Adrenal gland (tissue), 12 donors: ENCODE results near the gene SERPINE2. TPM values are rescaled to one million over a fixed set of nuclear protein-coding genes. Genes with fewer than 3 reads are reported as not detected.

Experiments used
- DNase-seq, 7 donors: peaks; one replicate each; pipeline ENCODE4 v3.0.0-alpha.2; 2019 to 2020
- H3K27ac ChIP-seq, 5 donors: fragments of 200-600 bp; sonication (generic) in 4 of 5; 1 replicate in 3 of 5; 2 replicates in 2 of 5; pipeline versions ENCODE4 v1.5.1 to v1.8.0; 2016 to 2020; ENCODE audit warnings: mild to moderate bottlenecking in 1 of 5
- H3K27me3 ChIP-seq: fragments of 200-600 bp; 2 replicates; pipeline ENCODE4 v1.8.0; 2021
- H3K36me3 ChIP-seq, 2 donors: fragments of 200-600 bp; replicated peaks in 1 of 2; 1 replicate in 1 of 2; 2 replicates in 1 of 2; pipeline versions ENCODE4 v1.5.1 to v1.8.0; 2018 to 2022
- H3K4me1 ChIP-seq, 2 donors: fragments of 200-600 bp; replicated peaks in 1 of 2; 1 replicate in 1 of 2; 2 replicates in 1 of 2; pipeline versions ENCODE4 v1.5.1 to v1.8.0; 2018 to 2021
- H3K4me3 ChIP-seq, 4 donors: fragments of 200-600 bp; sonication (generic) in 3 of 4; one replicate each; pipeline ENCODE4 v1.5.1; 2016 to 2018
- H3K9me3 ChIP-seq, 3 donors: fragments of 200-600 bp; sonication (generic) in 1 of 3; replicated peaks in 1 of 3; 1 replicate in 2 of 3; 2 replicates in 1 of 3; pipeline versions ENCODE4 v1.5.1 to v1.8.0; 2016 to 2021
- POLR2A ChIP-seq, 2 donors: fragments of 450-650 bp; IDR thresholded peaks; one replicate each; pipeline ENCODE4 v1.6.1; 2017; ENCODE audit warnings: antibody characterized with exemption in 2 of 2, mild to moderate bottlenecking in 2 of 2, moderate library complexity in 1 of 2
- WGBS, 4 donors: extraction: QIAGEN DNeasy Blood & Tissue Kit in 2 of 4; methylation state at CpG; one replicate each; pipeline versions ENCODE4 v1.1.5 to v1.1.7; 2013 to 2017; 5-methylcytosine and 5-hydroxymethylcytosine counted together
- intact Hi-C, 2 donors: fragments of 100-400 bp; cut with DNase I; formaldehyde crosslinking; loops; one replicate each; pipeline versions ENCODE4 v1.14.1 to v1.15.0; 2022 to 2023
- polyA plus RNA-seq, 3 donors: library from polyadenylated mRNA; stranded (reverse); fragments of 200-250 nt in 2 of 3; fragments of 350-450 nt in 1 of 3; fragmentation: Illumina TruSeq in 1 of 3; extraction: RNeasy Lipid Tissue Mini Kit (QIAGEN cat#74804) in 1 of 3; gene quantifications; one replicate each; pipeline ENCODE4 v1.2.3, GENCODE V29; 2013 to 2014
- total RNA-seq, 9 donors: library from RNA; depleted of rRNA in 4 of 9; stranded (reverse); fragments of >200 nt in 4 of 9; fragments of 120-200 nt in 1 of 9; fragmentation: NEBNext Ultra II Directional in 1 of 9; extraction: Animal tissue kit (Norgen Biotek cat#: 25700) in 1 of 9; gene quantifications; one replicate each; pipeline versions ENCODE4 v1.1.0 to v1.2.4, GENCODE V29; 2013 to 2023
- TF ChIP-seq, protein P1 (sequence below), 6 experiments: fragments of 450-650 bp in 4 of 6; fragments of 200-600 bp in 2 of 6; sonication (generic) in 1 of 6; IDR thresholded peaks; 1 replicate in 5 of 6; 2 replicates in 1 of 6; pipeline versions ENCODE4 v1.5.1 to v1.8.0; 2016 to 2021; ENCODE audit warnings: antibody characterized with exemption in 6 of 6, mild to moderate bottlenecking in 2 of 6, moderate library complexity in 1 of 6
- donor health status: healthy with polysubstance abuse.
- donor health status: Bipolar disorder and iron deficiency.
- donor health status: DM: yes; HTN: yes; CAD: no.
- donor health status: DM: no; HTN: no; CAD: no.
- donor health status: DM: no; HTN: no; CAD: no.
- donor health status: DM: yes; HTN: yes; CAD: no.

SERPINE2 gene
- total and polyA plus RNA-seq, 12 donors: 6.2 to 61.6 (median 16.0) TPM

DNA sequence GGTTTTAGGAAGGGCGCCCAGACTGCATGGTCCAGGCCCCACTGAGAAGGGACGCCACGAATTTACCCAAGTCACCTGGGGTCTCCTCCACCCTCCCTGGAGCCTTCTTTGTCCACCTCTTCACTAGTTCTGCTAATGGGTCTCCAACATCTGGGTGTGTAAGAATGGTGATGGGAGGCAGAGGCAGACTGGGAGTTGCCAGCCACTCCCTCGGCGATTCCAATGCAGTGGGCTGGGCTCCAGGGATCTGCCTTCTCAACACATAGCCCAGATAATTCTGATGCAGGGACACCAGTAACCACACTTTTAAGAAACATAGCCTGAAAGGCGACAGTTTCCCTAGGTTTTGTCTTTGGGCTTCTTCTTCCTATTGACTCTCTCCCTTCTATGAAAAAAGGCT lies 42.7 kb downstream of the SERPINE2 start:
- no peaks in the 10 kb centered on the region for H3K36me3 ChIP-seq
- 77 to 92% (median 88%) methylated on average over 5 to 6 of the region's 6 CpGs for WGBS, 4 donors
- TF ChIP-seq, protein P1, sequence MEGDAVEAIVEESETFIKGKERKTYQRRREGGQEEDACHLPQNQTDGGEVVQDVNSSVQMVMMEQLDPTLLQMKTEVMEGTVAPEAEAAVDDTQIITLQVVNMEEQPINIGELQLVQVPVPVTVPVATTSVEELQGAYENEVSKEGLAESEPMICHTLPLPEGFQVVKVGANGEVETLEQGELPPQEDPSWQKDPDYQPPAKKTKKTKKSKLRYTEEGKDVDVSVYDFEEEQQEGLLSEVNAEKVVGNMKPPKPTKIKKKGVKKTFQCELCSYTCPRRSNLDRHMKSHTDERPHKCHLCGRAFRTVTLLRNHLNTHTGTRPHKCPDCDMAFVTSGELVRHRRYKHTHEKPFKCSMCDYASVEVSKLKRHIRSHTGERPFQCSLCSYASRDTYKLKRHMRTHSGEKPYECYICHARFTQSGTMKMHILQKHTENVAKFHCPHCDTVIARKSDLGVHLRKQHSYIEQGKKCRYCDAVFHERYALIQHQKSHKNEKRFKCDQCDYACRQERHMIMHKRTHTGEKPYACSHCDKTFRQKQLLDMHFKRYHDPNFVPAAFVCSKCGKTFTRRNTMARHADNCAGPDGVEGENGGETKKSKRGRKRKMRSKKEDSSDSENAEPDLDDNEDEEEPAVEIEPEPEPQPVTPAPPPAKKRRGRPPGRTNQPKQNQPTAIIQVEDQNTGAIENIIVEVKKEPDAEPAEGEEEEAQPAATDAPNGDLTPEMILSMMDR (IDR thresholded peaks at IDR 0.05): no peak
- TF ChIP-seq POLR2A (IDR thresholded peaks at IDR 0.05): no peak
- DNase-seq: no peak
- no peak overlapping the region for H3K27ac ChIP-seq
- H3K9me3 ChIP-seq: no peaks in the 10 kb centered on the region
- H3K4me3 ChIP-seq: no peak overlapping the region
- H3K4me1 ChIP-seq: no peaks in the 10 kb centered on the region
- intact Hi-C loops: loop anchor here in 1 of 2 donors (5.0 kb wide), 1 partner anchor 286 kb away; no protein-coding TSS in a partner anchor
- H3K27me3 ChIP-seq: no peaks in the 10 kb centered on the region

DNA sequence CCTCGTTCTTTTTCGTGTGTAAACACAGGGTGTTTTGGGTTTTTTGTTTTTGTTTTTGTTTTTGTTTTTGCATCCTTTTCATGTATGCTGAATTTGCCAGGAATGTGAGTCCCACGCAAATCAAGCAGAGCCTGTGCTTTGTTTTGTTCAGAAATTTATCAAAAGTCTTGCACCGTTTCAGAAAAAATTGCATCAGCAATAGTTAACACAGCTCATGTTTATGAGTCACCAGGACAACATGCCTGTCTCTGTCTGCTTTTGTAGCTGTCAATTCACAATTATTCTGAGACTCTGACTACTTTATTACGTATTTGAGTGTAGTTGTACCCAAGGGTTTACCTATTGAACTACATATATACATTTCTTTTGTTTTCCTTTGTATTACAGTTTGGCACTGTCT lies 43.5 kb downstream of the SERPINE2 start:
- no peak overlapping the region for H3K4me3 ChIP-seq
- WGBS, 4 donors: 71 to 82% (median 78%) methylated on average over 5 of the region's 5 CpGs
- no peak for DNase-seq
- no peaks in the 10 kb centered on the region for H3K36me3 ChIP-seq
- H3K27me3 ChIP-seq: no peaks in the 10 kb centered on the region
- intact Hi-C loops: loop anchor here in 1 of 2 donors (5.0 kb wide), 1 partner anchor 287 kb away; no protein-coding TSS in a partner anchor
- H3K27ac ChIP-seq: no peak overlapping the region
- no peaks in the 10 kb centered on the region for H3K9me3 ChIP-seq
- no peaks in the 10 kb centered on the region for H3K4me1 ChIP-seq
- TF ChIP-seq POLR2A (IDR thresholded peaks at IDR 0.05): no peak
- TF ChIP-seq, protein P1 (IDR thresholded peaks at IDR 0.05): no peak

DNA sequence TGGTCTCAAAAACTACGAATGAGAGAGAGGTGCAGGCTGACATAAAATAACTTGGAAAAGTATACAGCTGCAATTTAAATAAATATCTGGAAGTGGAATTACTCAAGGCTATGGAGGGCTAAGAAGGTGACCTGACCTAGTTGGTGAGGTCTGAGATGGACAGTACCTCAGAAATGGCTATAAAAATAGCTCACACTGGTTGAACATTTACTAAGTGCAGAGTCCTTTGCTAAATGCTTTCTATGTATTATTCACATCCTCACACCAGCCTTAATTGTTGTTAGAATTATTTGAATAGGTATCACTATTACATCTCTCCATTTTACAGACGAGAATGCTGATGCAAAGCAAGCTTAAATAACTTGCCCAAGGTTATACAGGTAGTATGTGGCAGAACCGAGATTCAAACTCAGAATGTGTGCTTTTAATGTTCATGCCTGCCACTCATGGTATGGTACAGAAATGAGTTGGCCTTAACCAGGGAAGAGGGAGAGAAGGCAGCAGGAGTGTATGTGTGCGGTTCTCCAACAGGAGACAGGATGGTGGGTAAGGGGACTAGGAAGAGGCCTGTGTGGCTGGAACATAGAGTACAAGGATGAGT lies 44.4 kb downstream of the SERPINE2 start:
- H3K4me3 ChIP-seq: no peak overlapping the region
- DNase-seq: no peak
- intact Hi-C loops: loop anchor here (5.0 kb wide), 2 partner anchors 288 to 293 kb away; no protein-coding TSS in a partner anchor
- 79 to 89% (median 83%) methylated on average over 4 of the region's 4 CpGs for WGBS, 4 donors
- H3K9me3 ChIP-seq: no peaks in the 10 kb centered on the region
- no peak overlapping the region for H3K27ac ChIP-seq
- TF ChIP-seq, protein P1 (IDR thresholded peaks at IDR 0.05): no peak
- TF ChIP-seq POLR2A (IDR thresholded peaks at IDR 0.05): no peak
- H3K27me3 ChIP-seq: no peaks in the 10 kb centered on the region
- H3K36me3 ChIP-seq: no peaks in the 10 kb centered on the region
- H3K4me1 ChIP-seq: no peaks in the 10 kb centered on the region

DNA sequence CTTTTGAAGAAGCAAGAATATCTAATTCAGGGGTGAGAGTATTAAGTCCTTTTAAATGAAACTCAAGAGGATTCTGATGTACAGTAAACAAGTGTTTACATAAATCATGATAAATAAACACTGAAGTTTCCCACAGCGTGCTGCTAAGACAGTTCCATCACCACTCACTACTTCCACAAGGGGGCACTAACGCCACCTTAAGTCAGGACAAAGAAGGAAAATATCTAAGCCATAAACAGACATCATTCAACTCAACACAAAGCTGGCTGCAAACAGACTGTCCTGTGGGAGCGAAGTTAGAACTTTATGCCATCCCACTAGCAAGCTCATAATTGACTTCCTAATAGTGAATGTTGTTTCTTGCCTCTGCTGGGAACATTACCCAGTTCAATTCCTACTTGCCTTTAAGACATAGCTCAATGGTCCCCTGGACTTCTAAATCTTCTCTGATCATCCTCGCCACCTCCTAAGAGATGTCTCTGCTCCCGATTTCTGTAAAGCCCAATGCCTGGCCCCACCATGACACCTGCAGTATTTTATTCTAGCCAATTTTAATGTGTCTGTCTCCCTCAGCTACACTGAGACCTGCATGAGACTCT lies 45.4 kb downstream of the SERPINE2 start:
- 27 to 30% (median 28%) methylated on average over 5 of the region's 5 CpGs for WGBS, 4 donors
- no peaks in the 10 kb centered on the region for H3K27me3 ChIP-seq
- DNase-seq: peak; percentile 48 to 89 (median 69)
- no peaks in the 10 kb centered on the region for H3K36me3 ChIP-seq
- no peak overlapping the region for H3K27ac ChIP-seq
- TF ChIP-seq, protein P1 (IDR thresholded peaks at IDR 0.05): peak; percentile 65 to 82 (median 80)
- no peak for TF ChIP-seq POLR2A (IDR thresholded peaks at IDR 0.05)
- intact Hi-C loops: loop anchor here in 1 of 2 donors (5.0 kb wide), 1 partner anchor 294 kb away; no protein-coding TSS in a partner anchor
- H3K4me3 ChIP-seq: no peak overlapping the region
- no peaks in the 10 kb centered on the region for H3K4me1 ChIP-seq
- H3K9me3 ChIP-seq: no peaks in the 10 kb centered on the region
